Stromal cell of bone marrow (primary cell): ENCODE results near the gene TRANK1.
"Not testable (repeated sequence)": the region's sequence is repeated elsewhere in the genome, so short reads cannot be mapped to it uniquely, and the experiment has no call there.

ENCODE experiments used
- DNase-seq: peaks from one replicate; pipeline ENCODE4 v3.0.0-alpha.2; 2012; ENCODE audit warnings: low read depth

The TRANK1 gene

DNA sequence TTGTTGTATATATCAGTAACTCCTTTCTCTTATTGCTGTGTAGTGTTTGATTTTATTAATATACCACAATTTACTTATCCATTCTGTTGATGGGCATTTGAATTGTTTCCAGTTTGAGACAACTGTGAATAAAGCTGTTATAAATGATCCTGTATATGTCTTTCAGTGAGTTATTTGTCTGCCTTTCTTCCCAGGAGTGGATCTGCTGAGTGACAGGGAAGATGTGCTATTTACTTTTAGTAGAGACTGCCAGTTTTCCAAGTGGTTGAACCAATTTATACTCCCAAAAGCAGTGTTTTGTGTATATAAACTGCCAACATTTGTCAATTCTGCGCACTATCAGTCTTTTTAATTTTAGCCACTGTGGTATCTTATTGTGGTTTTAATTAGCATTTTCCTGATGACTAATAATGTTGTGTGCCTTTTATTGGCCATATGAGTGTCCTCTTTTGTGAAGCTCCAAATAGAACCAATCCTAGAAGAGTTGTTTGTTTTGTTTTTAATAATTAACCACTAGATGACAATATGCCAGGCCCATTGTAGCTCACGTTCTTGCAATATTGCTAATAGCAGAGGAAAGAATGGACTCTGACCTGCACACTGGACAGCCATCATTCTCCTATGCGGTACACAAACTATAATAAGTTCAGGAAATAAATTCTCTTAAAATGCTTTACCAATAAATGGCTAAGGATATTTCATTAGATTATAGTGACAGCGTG is 25.3 kb downstream of the TRANK1 start:
- no peak for DNase-seq

DNA sequence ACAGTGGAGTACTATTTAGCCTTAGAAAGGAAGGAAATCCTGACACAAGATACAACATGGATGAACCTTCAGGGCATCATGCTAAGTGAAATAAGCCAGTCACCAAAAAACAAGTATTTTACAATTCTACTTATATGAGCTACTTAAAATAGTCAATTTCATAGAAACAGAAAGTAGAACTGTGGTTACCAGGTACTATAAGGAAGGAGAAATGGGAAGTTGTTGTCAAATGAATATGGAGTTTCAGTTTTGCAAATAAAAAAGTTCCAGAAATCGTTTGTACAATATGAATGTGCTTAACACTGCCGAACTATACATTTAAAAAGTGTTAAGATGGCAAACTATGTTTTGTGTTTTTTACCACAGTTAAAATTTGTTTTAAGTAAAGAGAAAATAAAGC is 26.8 kb downstream of the TRANK1 start:
- DNase-seq = no peak

DNA sequence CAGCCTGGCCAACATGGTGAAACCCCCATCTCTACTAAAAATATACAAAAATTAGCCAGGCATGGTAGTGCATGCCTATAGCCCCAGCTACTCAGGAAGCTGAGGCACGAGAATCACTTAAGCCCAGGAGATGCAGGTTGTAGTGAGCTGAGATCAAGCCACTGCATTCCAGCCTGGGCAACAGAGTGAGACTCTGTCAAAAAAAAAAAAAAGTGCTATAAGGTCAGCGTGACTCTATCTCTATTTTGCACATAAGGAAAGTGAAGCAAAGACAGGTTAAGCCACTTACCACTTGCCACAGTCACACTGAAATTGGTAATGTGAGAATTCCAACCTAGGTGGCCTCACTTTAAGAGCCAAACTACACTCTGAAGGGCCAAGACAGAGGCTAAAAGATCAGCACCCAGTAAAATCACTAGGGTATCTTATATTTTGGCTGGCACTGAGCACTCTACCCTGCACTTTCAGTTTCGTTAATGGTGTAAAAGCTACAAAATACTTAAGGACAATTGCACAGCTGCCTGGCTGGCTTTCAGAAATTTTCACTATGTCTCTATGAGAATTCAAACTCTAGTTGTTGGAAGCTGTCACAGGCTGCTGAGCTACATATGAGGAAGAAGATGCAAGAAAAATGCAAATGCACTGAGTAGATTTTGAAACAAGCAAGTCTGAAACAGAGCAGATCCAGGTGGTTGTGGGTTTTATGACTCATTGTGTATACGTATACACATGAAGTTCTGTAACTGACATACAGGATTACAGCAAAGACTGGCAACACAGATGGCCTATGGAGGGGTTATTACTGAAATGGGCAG is 32.7 kb downstream of the TRANK1 start:
- peak; percentile 19 for DNase-seq

DNA sequence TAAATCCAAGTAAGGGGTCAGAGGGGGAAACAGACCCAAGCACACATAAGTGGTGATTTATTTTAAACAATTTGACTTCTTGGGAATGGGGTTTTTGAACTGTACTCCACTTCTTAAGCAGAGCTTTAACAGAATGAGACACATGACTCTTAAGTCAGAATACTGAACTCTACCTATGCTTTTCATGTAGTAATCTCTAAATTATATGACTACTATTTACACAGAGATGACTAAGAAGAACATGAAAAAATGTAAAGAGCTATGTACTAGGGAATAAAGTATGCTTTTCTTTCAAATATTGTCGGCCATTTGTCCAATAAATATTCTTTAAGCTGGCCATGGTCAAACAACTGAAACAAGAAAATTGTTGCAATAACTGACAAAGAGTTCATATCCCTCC is 35.2 kb downstream of the TRANK1 start:
- DNase-seq = no peak

GRCh38 chr3:36909181-36909580 is 35.7 kb downstream of the TRANK1 start:
- no peak for DNase-seq

DNA sequence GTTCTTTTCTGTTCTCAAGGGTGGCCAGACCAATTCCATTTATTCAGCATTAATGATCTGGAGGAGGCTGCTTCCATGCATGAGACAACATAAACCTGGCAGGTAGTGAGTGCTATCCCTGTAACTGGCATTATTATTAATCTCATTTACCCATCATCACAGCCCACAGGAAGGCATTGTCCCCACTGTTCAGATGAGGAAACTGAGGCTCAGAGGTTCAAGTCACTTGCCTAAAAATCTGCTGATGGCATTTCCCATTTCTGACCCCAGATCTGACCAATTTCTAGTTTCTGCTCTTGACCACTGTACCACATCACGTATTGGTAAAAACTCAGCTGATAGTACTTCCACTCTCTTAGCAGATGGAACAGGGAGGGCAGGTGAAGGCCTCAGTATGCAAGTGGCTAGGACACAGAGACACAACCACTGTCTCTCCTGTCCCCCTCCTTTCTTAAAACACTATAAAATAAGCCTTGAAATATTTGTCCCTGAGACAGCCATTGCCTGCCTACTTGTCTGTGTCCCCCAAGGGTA is 36.1 kb downstream of the TRANK1 start:
- no peak for DNase-seq

DNA sequence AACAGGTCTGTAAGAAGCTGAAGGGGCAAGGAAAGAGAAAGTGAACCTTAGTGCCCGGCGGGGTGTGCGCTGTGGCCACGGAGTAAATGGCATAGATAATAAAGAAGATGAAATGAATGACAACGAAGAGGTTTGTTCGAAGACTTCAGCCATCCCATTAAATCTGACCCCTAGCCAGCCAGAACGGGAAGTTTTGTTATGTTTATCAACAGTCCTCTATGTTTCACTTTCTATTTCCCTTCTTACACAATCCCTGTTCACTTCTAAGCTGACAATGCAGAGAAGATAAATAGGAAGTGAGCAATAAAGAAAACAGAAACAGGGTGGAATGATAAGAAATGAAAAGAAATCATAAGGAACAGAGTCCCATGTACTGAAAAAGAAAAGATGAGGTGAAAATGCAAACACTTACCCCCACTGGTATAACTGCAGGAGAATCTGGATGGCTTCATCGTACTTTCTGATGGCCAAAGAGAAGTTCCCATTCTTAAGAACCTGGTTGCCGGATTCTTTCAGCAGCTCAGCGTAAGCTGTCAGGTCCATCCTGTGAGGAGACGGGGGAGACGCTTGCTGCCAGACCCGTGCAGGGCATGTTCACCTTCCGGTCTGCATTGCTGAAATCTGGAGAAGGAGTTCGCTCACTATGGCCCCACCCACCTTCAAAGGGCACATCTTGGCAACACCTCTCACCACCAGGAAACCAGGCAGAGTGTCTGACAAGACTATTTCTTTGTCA is 36.8 kb downstream of the TRANK1 start:
- peak; percentile 57 for DNase-seq

DNA sequence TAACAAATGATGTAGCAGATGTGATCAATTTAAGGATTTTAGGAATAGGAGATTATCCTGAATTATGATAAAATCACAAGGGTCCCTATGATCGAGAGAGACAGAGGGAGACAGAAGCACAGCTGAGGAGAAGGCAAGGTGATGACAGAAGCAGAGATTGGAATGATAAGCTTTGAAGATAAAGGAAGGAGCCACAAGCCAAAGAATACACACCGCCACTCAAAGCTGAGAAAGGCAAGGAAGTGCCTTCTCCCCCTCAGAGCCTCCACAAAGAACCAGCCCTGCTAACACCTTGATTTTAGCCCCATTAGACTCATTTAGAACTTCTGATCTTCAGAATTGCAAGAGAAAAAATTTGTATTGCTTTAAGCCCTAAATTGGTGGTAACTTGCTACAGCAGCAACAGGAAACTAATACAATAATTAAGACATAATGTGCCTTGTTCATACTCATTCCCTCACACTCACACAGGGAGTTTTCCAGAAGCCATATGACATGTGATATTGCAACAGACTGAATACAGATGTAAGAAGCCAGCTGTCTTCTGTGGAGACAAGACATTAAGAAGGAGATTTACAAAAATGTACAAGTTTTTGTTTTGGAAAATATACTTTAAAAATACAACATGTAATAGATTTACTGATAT is 38.2 kb downstream of the TRANK1 start:
- DNase-seq = peak; percentile 27

GRCh38 chr3:36905545-36905944 is 39.3 kb downstream of the TRANK1 start:
- DNase-seq = no peak

DNA sequence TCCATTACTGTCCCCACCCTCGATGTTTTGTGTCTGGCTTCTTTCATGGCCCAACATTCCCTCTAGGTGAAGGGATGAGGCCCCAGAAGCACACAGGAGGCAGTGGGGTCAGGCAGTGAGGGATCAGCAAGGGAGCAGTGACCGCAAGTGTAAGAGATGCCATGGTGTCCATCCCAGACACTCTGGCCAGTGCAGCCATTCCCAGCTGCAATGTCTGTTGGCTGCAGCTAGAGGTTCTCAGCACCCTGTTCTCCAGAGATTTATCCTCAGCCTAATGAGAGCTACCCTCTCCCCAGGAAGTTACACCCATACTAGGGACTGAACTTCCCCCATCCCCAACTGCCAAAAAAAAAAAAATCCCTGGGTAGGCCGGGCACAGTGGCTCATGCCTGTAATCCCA is 40.2 kb downstream of the TRANK1 start:
- DNase-seq = no peak

- not testable (repeated sequence) for DNase-seq
These were observed 40.8 kb downstream of the TRANK1 start for GRCh38 chr3:36904065-36904464.

- no peak for DNase-seq
These were observed 41.6 kb downstream of the TRANK1 start for GRCh38 chr3:36903119-36903882.

- DNase-seq = no peak
These were observed 43.3 kb downstream of the TRANK1 start for GRCh38 chr3:36901588-36901987.

GRCh38 chr3:36900474-36901443 is 44.1 kb downstream of the TRANK1 start:
- DNase-seq = no peak

- no peak for DNase-seq
These were observed 49.1 kb downstream of the TRANK1 start for GRCh38 chr3:36895496-36896409.

- DNase-seq = no peak
These were observed 49.9 kb downstream of the TRANK1 start for GRCh38 chr3:36894914-36895313.

GRCh38 chr3:36893826-36894225 is 51.0 kb downstream of the TRANK1 start:
- no peak for DNase-seq

GRCh38 chr3:36893137-36893557 is 51.7 kb downstream of the TRANK1 start:
- DNase-seq = peak; percentile 29
